Measurements from ENCODE around the gene XPA.

- no peak for TF ChIP-seq CTCF (IDR thresholded peaks at IDR 0.05; ENCODE audit: insufficient read depth, low read length, poor library complexity, severe bottlenecking)
- no peak for TF ChIP-seq EZH2phosphoT487 (conservative IDR thresholded peaks at IDR 0.05; ENCODE audit: low read length)
Measured at GRCh38 chr9:97670586-97670985, 26.6 kb downstream of the XPA start.
